Esophagus squamous epithelium (tissue), 5 donors: ENCODE results near the gene OSBPL8. TPM values are rescaled to one million over a fixed set of nuclear protein-coding genes. Genes with fewer than 3 reads are reported as not detected.

ENCODE experiments used
- DNase-seq: peaks from one replicate; lab custom pipeline; 2025; lab: John Stamatoyannopoulos, UW
- H3K27ac ChIP-seq, 4 donors: fragments of 200-600 bp; sonication (generic); one replicate each; pipeline ENCODE4 v1.5.1; 2016 to 2019; ENCODE audit warnings: mild to moderate bottlenecking in 1 of 4
- H3K27me3 ChIP-seq, 4 donors: fragments of 200-600 bp; sonication (generic); 1 replicate in 3 of 4; 2 replicates in 1 of 4; pipeline versions ENCODE4 v1.5.1 to v1.6.0; 2017 to 2021; ENCODE audit warnings: antibody characterized with exemption in 1 of 4
- H3K36me3 ChIP-seq, 3 donors: fragments of 200-600 bp; sonication (generic); one replicate each; pipeline ENCODE4 v1.5.1; 2016 to 2019
- H3K4me1 ChIP-seq, 3 donors: fragments of 200-600 bp; sonication (generic); one replicate each; pipeline ENCODE4 v1.5.1; 2017 to 2019
- H3K4me3 ChIP-seq, 4 donors: fragments of 200-600 bp; sonication (generic); 1 replicate in 3 of 4; 2 replicates in 1 of 4; pipeline ENCODE4 v1.5.1; 2016 to 2019; ENCODE audit warnings: mild to moderate bottlenecking in 2 of 4, moderate library complexity in 1 of 4
- H3K9me3 ChIP-seq, 3 donors: fragments of 200-600 bp; sonication (generic); one replicate each; pipeline ENCODE4 v1.5.1; 2016 to 2019
- POLR2A ChIP-seq, 4 donors: fragments of 450-650 bp; IDR thresholded peaks; one replicate each; pipeline ENCODE4 v1.6.1; 2017; ENCODE audit warnings: antibody characterized with exemption in 4 of 4, mild to moderate bottlenecking in 4 of 4, moderate library complexity in 3 of 4
- WGBS, 2 donors: methylation state at CpG; one replicate each; pipeline ENCODE4 v1.1.5; 2018; 5-methylcytosine and 5-hydroxymethylcytosine counted together
- intact Hi-C: fragments of 100-400 bp; cut with DNase I; formaldehyde crosslinking; loops from one replicate; pipeline ENCODE4 v1.15.0; 2022
- total RNA-seq, 4 donors: library from RNA; depleted of rRNA; stranded (reverse); fragments of >200 nt; gene quantifications; one replicate each; pipeline ENCODE4 v1.1.0, GENCODE V29; 2016
- TF ChIP-seq, protein P1 (sequence below), 6 experiments: fragments of 450-650 bp in 4 of 6; fragments of 200-600 bp in 2 of 6; sonication (generic) in 2 of 6; IDR thresholded peaks; one replicate each; pipeline ENCODE4 v1.5.1; 2016 to 2019; ENCODE audit warnings: antibody characterized with exemption in 6 of 6, mild to moderate bottlenecking in 4 of 6, moderate library complexity in 4 of 6
- donor health status: DM: yes; HTN: yes; CAD: no.

OSBPL8 gene
- total RNA-seq, 4 donors from 2014 or later, result 30.3 to 60.8 (median 43.0) TPM

DNA sequence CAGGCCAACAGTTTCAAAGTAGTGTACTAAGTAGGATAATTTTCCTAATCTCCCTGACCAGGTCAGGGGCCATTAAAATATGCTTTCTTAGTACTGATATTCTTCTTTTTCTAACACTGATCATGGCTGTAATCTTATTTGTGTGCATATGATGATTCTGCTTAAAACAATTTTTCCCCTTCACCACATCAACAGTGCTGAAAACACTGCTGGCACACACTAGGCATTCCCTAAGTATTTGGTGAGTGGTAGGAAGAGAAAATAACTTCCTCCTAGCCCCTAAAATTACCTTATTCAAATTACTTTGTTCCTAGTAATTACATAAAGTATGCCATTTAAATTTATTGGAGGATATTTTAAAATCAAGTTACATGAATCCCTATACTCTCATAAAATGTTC is 161.5 kb downstream of the OSBPL8 start:
- H3K4me1 ChIP-seq, result no peaks in the 10 kb centered on the region
- DNase-seq, result no peak
- no peak overlapping the region for H3K4me3 ChIP-seq
- H3K36me3 ChIP-seq, result peaks cover 0 to 74% (median 0%) of the 10 kb centered on the region in 3 donors
- H3K27ac ChIP-seq, result no peak overlapping the region
- intact Hi-C loops, result no loop called here
- no peaks in the 10 kb centered on the region for H3K27me3 ChIP-seq
- H3K9me3 ChIP-seq, result no peaks in the 10 kb centered on the region
- no peak for TF ChIP-seq POLR2A (IDR thresholded peaks at IDR 0.05)
- TF ChIP-seq, protein P1, sequence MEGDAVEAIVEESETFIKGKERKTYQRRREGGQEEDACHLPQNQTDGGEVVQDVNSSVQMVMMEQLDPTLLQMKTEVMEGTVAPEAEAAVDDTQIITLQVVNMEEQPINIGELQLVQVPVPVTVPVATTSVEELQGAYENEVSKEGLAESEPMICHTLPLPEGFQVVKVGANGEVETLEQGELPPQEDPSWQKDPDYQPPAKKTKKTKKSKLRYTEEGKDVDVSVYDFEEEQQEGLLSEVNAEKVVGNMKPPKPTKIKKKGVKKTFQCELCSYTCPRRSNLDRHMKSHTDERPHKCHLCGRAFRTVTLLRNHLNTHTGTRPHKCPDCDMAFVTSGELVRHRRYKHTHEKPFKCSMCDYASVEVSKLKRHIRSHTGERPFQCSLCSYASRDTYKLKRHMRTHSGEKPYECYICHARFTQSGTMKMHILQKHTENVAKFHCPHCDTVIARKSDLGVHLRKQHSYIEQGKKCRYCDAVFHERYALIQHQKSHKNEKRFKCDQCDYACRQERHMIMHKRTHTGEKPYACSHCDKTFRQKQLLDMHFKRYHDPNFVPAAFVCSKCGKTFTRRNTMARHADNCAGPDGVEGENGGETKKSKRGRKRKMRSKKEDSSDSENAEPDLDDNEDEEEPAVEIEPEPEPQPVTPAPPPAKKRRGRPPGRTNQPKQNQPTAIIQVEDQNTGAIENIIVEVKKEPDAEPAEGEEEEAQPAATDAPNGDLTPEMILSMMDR (IDR thresholded peaks at IDR 0.05), result no peak

DNA sequence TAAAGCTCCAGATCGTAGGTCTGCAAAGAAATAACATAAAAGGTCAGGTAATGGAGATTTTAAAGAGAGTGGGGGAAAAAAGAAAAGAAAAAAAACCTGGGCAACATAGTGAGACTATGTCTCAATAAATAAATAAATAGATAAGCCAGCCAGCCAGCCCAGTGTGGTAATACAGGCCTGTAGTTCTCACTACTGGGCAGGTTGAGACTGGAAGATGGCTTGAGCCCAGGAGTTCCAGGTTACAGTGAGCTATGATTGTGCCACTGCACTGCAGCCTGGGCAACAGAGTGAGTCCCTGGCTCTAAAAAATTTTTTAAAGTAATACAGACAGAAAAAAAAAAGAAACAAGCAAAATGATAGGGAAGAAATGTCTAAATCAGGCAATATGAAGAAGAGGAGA is 168.1 kb downstream of the OSBPL8 start:
- DNase-seq, result no peak
- H3K4me1 ChIP-seq, result peaks cover 4 to 42% (median 6%) of the 10 kb centered on the region in 3 donors
- H3K4me3 ChIP-seq, result no peak overlapping the region
- no peak for TF ChIP-seq POLR2A (IDR thresholded peaks at IDR 0.05)
- TF ChIP-seq, protein P1 (IDR thresholded peaks at IDR 0.05), result no peak
- no peaks in the 10 kb centered on the region for H3K27me3 ChIP-seq
- no peaks in the 10 kb centered on the region for H3K9me3 ChIP-seq
- intact Hi-C loops, result no loop called here
- peaks cover 0 to 56% (median 0%) of the 10 kb centered on the region in 3 donors for H3K36me3 ChIP-seq
- 21 to 58% methylated on average over 1 of the region's 1 CpG for whole genome bisulfite sequencing, 2 donors
- peak overlapping the region in 3 of 4 donors; percentile 32 to 59 (median 48) for H3K27ac ChIP-seq

DNA sequence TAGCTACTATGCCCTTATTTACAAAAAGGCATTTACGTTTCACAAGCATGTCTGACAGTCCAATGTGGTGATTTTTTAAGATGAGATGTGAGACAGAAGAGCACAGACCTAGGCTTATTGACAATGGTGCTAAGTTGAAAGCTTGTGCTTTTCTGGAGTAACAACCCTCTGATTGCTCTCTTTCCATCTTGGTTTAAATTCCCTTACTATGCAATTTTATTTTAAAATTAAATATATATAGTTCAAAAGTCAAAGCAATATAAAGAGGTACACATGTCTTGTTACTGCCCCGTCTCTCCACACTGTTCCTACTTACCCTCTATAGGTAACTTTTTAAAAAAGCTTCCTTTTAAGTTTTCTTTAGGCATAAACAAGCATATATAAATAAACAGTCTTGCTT is 172.0 kb downstream of the OSBPL8 start:
- Histone ChIP-seq H3K27ac (peak overlapping the region in 1 of 4 donors; percentile 16), H3K36me3 (peaks cover 0 to 73% (median 0%) of the 10 kb centered on the region in 3 donors), H3K27me3 (no peaks in the 10 kb centered on the region), H3K9me3 (no peaks in the 10 kb centered on the region), H3K4me3 (no peak overlapping the region), H3K4me1 (peaks cover 4 to 42% (median 6%) of the 10 kb centered on the region in 3 donors)
- TF ChIP-seq POLR2A (IDR thresholded peaks at IDR 0.05), result no peak
- TF ChIP-seq, protein P1 (IDR thresholded peaks at IDR 0.05), result no peak
- no peak for DNase-seq
- whole genome bisulfite sequencing, 2 donors, result 80 to 85% methylated on average over 2 of the region's 2 CpGs
- intact Hi-C loops, result no loop called here

DNA sequence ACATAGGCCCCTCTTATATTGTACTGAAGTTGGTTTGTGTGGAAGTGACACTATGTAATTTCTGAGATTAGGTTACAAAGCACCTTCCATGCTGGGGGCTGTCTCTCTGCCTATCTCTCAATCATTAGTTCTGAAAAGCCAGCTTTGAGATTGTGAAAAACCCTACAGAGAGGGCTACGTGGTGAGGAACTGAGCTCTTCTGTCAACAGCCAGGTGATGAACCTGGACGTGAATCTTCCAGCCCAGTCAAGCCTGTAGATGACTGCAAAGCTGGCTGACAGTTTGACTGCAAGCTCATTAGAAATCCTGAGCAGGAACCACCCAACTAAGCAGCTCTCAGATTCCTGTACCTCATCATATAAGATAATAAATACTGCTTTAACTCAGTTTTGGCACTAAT is 175.0 kb downstream of the OSBPL8 start:
- Histone ChIP-seq H3K4me1 (peaks cover 0 to 20% (median 0%) of the 10 kb centered on the region in 3 donors), H3K36me3 (peaks cover 0 to 77% (median 0%) of the 10 kb centered on the region in 3 donors), H3K9me3 (no peaks in the 10 kb centered on the region), H3K4me3 (no peak overlapping the region), H3K27me3 (no peaks in the 10 kb centered on the region), H3K27ac (no peak overlapping the region)
- TF ChIP-seq, protein P1 (IDR thresholded peaks at IDR 0.05), result no peak
- no peak for TF ChIP-seq POLR2A (IDR thresholded peaks at IDR 0.05)
- DNase-seq, result no peak
- intact Hi-C loops, result no loop called here
- WGBS, 2 donors, result 54 to 60% methylated on average over 1 to 2 of the region's 2 CpGs

DNA sequence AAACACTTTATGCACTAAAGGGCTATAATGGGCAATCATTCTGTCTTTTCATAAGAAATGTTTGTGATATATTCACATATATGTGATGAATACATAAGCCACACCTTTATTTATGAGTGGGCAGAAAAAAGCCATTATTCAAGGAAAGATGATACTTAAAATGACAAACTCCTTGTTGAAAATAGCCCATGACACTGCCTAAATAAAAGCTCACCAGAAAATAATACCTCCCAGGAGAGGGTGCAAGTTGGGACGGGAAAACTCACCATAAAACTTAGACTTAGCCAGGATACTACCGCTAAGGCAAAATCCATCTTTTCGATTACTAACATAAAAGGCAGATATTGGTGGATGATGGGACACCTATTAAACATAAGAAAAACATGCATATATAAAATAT is 175.6 kb downstream of the OSBPL8 start:
- Histone ChIP-seq H3K4me3 (no peak overlapping the region), H3K27ac (no peak overlapping the region), H3K4me1 (peaks cover 0 to 14% (median 0%) of the 10 kb centered on the region in 3 donors), H3K9me3 (no peaks in the 10 kb centered on the region), H3K27me3 (no peaks in the 10 kb centered on the region), H3K36me3 (peaks cover 0 to 77% (median 0%) of the 10 kb centered on the region in 3 donors)
- no peak for DNase-seq
- 96 to 98% methylated on average over 3 of the region's 3 CpGs for WGBS, 2 donors
- TF ChIP-seq POLR2A (IDR thresholded peaks at IDR 0.05), result no peak
- TF ChIP-seq, protein P1 (IDR thresholded peaks at IDR 0.05), result no peak
- intact Hi-C loops, result no loop called here
